Neural progenitor cell (in vitro differentiated cells): ENCODE data around the gene DEPDC1B. TPM values are rescaled to one million over a fixed set of nuclear protein-coding genes. Genes with fewer than 3 reads are reported as not detected.
"Not testable (repeated sequence)": the region's sequence is repeated elsewhere in the genome, so short reads cannot be mapped to it uniquely, and the experiment has no call there.

Source experiments
- DNase-seq: peaks from one replicate; pipeline ENCODE4 v3.0.0-alpha.2; 2016; ENCODE audit warnings: low spot score
- H2AFZ ChIP-seq: fragments of 200-600 bp; sonication (generic); replicated peaks from 2 replicates; pipeline ENCODE4 v1.6.1; 2016; ENCODE audit warnings: antibody characterized with exemption
- H3F3A ChIP-seq: fragments of 200-600 bp; sonication (generic); 2 replicates; pipeline ENCODE4 v1.6.1; 2016; ENCODE audit warnings: antibody characterized with exemption, low read depth
- H3K27ac ChIP-seq: fragments of 200-600 bp; sonication (generic); 2 replicates; pipeline ENCODE4 v1.5.1; 2016; ENCODE audit warnings: mild to moderate bottlenecking
- H3K27me3 ChIP-seq: fragments of 200-600 bp; sonication (generic); 2 replicates; pipeline ENCODE4 v1.6.1; 2016; ENCODE audit warnings: mild to moderate bottlenecking, moderate library complexity
- H3K36me3 ChIP-seq: fragments of 200-600 bp; sonication (generic); 2 replicates; pipeline ENCODE4 v1.5.1; 2016
- H3K4me1 ChIP-seq: fragments of 200-600 bp; sonication (generic); 2 replicates; pipeline ENCODE4 v1.6.1; 2016; ENCODE audit warnings: mixed run types
- H3K4me2 ChIP-seq: fragments of 200-600 bp; sonication (generic); 2 replicates; pipeline ENCODE4 v1.6.1; 2016
- H3K4me3 ChIP-seq: fragments of 200-600 bp; sonication (generic); 2 replicates; pipeline ENCODE4 v1.5.1; 2016
- H3K79me2 ChIP-seq: fragments of 200-600 bp; sonication (generic); 2 replicates; pipeline ENCODE4 v1.6.1; 2016; ENCODE audit warnings: low read depth
- H3K9ac ChIP-seq: fragments of 200-600 bp; sonication (generic); 2 replicates; pipeline ENCODE4 v1.6.1; 2016
- H3K9me3 ChIP-seq: fragments of 200-600 bp; sonication (generic); 2 replicates; pipeline ENCODE4 v1.5.1; 2016; ENCODE audit warnings: low read depth
- H4K20me1 ChIP-seq: fragments of 200-600 bp; sonication (generic); 2 replicates; pipeline ENCODE4 v1.6.1; 2016; ENCODE audit warnings: low read depth
- H3K27ac Mint-ChIP-seq: 3 replicates; pipeline ENCODE4 v1.8.0; 2021; ENCODE audit warnings: mixed read lengths
- H3K27me3 Mint-ChIP-seq: 2 replicates; pipeline ENCODE4 v1.8.0; 2022; ENCODE audit warnings: low read depth, mild to moderate bottlenecking, inconsistent platforms, moderate library complexity, mixed read lengths; ENCODE audit not compliant: insufficient read depth
- H3K36me3 Mint-ChIP-seq: 3 replicates; pipeline ENCODE4 v1.8.0; 2021; ENCODE audit warnings: mixed read lengths
- H3K4me1 Mint-ChIP-seq: 3 replicates; pipeline ENCODE4 v1.8.0; 2021; ENCODE audit warnings: mixed read lengths
- H3K4me3 Mint-ChIP-seq: 3 replicates; pipeline ENCODE4 v1.8.0; 2021; ENCODE audit warnings: mild to moderate bottlenecking, moderate library complexity, mixed read lengths
- H3K9me3 Mint-ChIP-seq: 3 replicates; pipeline ENCODE4 v1.8.0; 2020; ENCODE audit warnings: mixed read lengths
- EZH2 ChIP-seq: fragments of 200-600 bp; sonication (generic); IDR thresholded peaks from 2 replicates; pipeline ENCODE4 v1.6.1; 2017; ENCODE audit warnings: antibody characterized with exemption, mild to moderate bottlenecking, moderate library complexity
- EZH2phosphoT487 ChIP-seq: fragments of 200-600 bp; sonication (generic); IDR thresholded peaks from 2 replicates; pipeline ENCODE4 v1.6.1; 2017; ENCODE audit warnings: antibody characterized with exemption
- total RNA-seq: library from RNA; depleted of rRNA; stranded (reverse); fragments of >200 nt; gene quantifications from 2 replicates; pipeline ENCODE4 v1.2.3, GENCODE V29; 2015; ENCODE audit warnings: low replicate concordance
- TF ChIP-seq, protein P1 (sequence below): fragments of 200-600 bp; sonication (generic); IDR thresholded peaks from 2 replicates; pipeline ENCODE4 v1.5.1; 2017; ENCODE audit warnings: antibody characterized with exemption, mild to moderate bottlenecking

DEPDC1B gene
- total RNA-seq, 1 donor from 2014 or later: 142 TPM

DNA sequence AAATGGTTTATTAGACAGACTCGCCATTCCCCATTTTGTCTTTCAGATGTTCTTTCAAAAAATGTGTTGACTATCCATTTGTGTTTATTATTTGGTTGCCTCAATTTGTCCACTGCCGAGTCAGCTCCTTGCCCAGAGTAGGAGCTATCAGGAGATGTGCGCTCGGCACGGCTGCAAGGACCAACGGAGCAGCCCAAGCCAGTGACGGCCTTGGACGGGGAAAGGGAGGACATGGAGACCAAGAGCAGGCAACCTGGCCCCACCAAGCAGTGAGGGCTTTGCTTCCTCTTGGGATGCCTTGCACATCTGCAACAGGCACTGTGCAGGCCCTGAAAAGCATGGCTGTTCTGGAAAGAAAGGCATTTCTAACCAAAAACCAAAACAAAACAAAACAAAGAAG lies 69.8 kb downstream of the DEPDC1B start:
- H3K9ac ChIP-seq: no peak overlapping the region
- peaks cover 21% of the 10 kb centered on the region for H3K36me3 ChIP-seq
- Mint-ChIP-seq H3K4me1 (no peaks in the 10 kb centered on the region), H3K27ac (no peak overlapping the region), H3K4me3 (no peak overlapping the region), H3K36me3 (peaks cover 43% of the 10 kb centered on the region), H3K9me3 (peaks cover 6% of the 10 kb centered on the region), H3K27me3 (peaks cover 2% of the 10 kb centered on the region)
- no peaks in the 10 kb centered on the region for H3K27me3 ChIP-seq
- DNase-seq: no peak
- H3K79me2 ChIP-seq: peaks cover 2% of the 10 kb centered on the region
- no peak overlapping the region for H3K4me2 ChIP-seq
- no peak overlapping the region for H3K27ac ChIP-seq
- no peaks in the 10 kb centered on the region for H4K20me1 ChIP-seq
- H2AFZ ChIP-seq: no peak overlapping the region
- no peaks in the 10 kb centered on the region for H3F3A ChIP-seq
- H3K4me1 ChIP-seq: no peaks in the 10 kb centered on the region
- TF ChIP-seq EZH2 (no peak), EZH2phosphoT487 (no peak)
- TF ChIP-seq, protein P1, sequence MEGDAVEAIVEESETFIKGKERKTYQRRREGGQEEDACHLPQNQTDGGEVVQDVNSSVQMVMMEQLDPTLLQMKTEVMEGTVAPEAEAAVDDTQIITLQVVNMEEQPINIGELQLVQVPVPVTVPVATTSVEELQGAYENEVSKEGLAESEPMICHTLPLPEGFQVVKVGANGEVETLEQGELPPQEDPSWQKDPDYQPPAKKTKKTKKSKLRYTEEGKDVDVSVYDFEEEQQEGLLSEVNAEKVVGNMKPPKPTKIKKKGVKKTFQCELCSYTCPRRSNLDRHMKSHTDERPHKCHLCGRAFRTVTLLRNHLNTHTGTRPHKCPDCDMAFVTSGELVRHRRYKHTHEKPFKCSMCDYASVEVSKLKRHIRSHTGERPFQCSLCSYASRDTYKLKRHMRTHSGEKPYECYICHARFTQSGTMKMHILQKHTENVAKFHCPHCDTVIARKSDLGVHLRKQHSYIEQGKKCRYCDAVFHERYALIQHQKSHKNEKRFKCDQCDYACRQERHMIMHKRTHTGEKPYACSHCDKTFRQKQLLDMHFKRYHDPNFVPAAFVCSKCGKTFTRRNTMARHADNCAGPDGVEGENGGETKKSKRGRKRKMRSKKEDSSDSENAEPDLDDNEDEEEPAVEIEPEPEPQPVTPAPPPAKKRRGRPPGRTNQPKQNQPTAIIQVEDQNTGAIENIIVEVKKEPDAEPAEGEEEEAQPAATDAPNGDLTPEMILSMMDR: no peak
- no peak overlapping the region for H3K4me3 ChIP-seq
- no peaks in the 10 kb centered on the region for H3K9me3 ChIP-seq

DNA sequence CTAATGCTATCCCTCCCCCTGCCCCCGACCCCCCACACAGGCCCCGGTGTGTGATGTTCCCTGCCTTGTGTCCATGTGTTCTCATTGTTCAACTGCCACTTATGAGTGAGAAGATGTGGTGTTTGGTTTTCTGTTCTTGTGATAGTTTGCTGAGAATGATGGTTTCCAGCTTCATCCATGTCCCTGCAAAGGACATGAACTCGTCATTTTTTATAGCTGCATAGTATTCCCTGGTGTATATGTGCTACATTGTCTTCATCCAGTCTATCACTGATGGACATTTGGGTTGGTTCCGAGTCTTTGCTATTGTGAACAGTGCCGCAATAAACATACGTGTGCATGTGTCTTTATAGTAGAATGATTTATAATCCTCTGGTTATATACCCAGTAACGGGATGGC lies 75.1 kb downstream of the DEPDC1B start:
- H3K4me3 Mint-ChIP-seq, H2AFZ ChIP-seq, H3F3A ChIP-seq, H4K20me1 ChIP-seq, H3K9me3 ChIP-seq, DNase-seq, H3K27ac ChIP-seq, H3K4me1 ChIP-seq, H3K27me3 Mint-ChIP-seq, H3K4me3 ChIP-seq, H3K27me3 ChIP-seq, H3K27ac Mint-ChIP-seq, H3K4me2 ChIP-seq, H3K4me1 Mint-ChIP-seq, H3K79me2 ChIP-seq, H3K9ac ChIP-seq: not testable (repeated sequence)
- Mint-ChIP-seq H3K9me3 (peaks cover 16% of the 10 kb centered on the region), H3K36me3 (peaks cover 39% of the 10 kb centered on the region)
- H3K36me3 ChIP-seq: peaks cover 25% of the 10 kb centered on the region

DNA sequence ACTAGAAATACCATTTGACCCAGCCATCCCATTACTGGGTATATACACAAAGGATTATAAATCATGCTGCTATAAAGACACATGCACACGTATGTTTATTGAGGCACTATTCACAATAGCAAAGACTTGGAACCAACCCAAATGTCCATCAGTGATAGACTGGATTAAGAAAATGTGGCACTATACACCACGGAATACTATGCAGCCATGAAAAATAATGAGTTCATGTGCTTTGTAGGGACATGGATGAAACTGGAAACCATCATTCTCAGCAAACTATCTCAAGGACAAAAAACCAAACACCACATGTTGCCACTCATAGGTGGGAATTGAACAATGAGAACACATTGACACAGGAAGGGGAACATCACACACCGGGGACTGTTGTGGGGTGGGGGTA lies 79.2 kb downstream of the DEPDC1B start:
- not testable (repeated sequence) for H3K4me1 Mint-ChIP-seq, H3F3A ChIP-seq, H3K27ac Mint-ChIP-seq, H3K4me2 ChIP-seq, H3K4me3 Mint-ChIP-seq, H3K4me3 ChIP-seq, H2AFZ ChIP-seq, H3K27ac ChIP-seq, H4K20me1 ChIP-seq, H3K9me3 ChIP-seq, H3K27me3 ChIP-seq, H3K27me3 Mint-ChIP-seq, DNase-seq, H3K9ac ChIP-seq, H3K4me1 ChIP-seq
- H3K9me3 Mint-ChIP-seq: peaks cover 29% of the 10 kb centered on the region
- Histone ChIP-seq H3K79me2 (peaks cover 14% of the 10 kb centered on the region), H3K36me3 (peaks cover 14% of the 10 kb centered on the region)
- peaks cover 49% of the 10 kb centered on the region for H3K36me3 Mint-ChIP-seq

DNA sequence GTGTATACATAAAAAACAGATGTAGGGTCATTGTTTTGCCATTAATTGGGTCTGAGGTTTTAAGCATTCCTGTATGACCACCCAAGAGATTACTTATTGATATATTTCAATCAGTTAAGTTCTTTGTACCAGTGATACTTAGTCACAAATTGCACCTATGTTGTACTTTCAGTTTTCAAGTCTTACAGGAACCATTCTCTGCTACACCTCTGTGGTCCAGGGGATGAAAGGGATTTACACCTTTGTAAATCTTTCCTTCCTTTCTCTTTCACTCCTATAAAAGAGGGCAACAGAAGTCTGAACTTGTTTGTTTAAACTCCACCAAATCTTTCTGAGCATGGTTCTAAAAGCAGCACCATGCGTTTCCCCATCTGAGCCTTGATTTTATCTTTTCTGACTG lies 86.1 kb downstream of the DEPDC1B start:
- Histone ChIP-seq H2AFZ (no peak overlapping the region), H3K27ac (no peak overlapping the region), H3K9me3 (no peaks in the 10 kb centered on the region), H3K27me3 (no peaks in the 10 kb centered on the region), H4K20me1 (no peaks in the 10 kb centered on the region), H3K4me3 (no peak overlapping the region), H3K9ac (no peak overlapping the region), H3K79me2 (peaks cover 42% of the 10 kb centered on the region), H3K4me1 (no peaks in the 10 kb centered on the region), H3F3A (no peaks in the 10 kb centered on the region), H3K36me3 (no peaks in the 10 kb centered on the region), H3K4me2 (no peak overlapping the region)
- no peak for DNase-seq
- Mint-ChIP-seq H3K4me1 (no peaks in the 10 kb centered on the region), H3K27ac (no peak overlapping the region), H3K27me3 (no peaks in the 10 kb centered on the region), H3K4me3 (no peak overlapping the region), H3K36me3 (peaks cover 45% of the 10 kb centered on the region), H3K9me3 (peaks cover 26% of the 10 kb centered on the region)
- TF ChIP-seq, protein P1: no peak
